Measurements from ENCODE around the gene TENM4. TPM values are rescaled to one million over a fixed set of nuclear protein-coding genes. Genes with fewer than 3 reads are reported as not detected.

TENM4 gene
- total RNA-seq, 1 donor: 10.4 TPM

DNA sequence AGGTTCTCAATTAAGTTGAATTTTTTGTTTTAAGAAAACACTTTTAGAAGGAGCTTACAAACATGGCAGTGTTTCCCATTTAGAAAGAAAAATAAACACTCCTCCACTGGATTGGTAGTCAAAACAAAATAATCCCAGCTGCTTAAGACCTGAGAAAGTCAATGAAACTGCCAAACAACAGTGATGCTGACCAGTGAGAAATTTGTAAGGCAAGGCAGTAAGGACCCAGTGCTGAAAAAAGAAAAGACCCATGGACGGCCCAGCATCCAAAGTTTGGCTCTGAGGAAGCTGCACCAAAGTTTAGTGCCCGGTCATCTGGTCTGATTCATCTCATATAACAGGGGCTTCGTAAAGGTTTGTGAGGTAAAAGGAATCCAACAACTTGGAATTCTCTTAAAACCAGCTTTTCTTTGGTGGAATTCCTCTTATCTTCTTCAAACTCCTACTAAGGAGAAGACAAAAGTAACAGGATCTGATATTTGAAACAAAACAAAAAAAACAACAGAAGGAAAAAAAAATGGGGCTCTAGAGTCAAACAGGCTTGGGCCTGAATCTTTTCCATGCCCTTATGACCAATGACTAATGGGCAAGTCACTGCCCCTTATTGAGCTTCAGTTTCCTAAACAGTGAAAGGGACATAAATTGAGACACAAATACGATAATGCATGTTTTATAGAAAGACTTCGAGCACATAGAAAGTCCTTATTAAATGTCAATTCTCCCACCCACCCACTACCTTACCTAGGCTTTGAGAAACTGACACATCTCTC, 483.2 kb downstream of the TENM4 start:
- no peak overlapping the region for H3K4me3 ChIP-seq (ENCODE audit: low read depth, low read length)
- peak; percentile 79 for DNase-seq (ENCODE audit: low read depth)
- TF ChIP-seq, protein P1, sequence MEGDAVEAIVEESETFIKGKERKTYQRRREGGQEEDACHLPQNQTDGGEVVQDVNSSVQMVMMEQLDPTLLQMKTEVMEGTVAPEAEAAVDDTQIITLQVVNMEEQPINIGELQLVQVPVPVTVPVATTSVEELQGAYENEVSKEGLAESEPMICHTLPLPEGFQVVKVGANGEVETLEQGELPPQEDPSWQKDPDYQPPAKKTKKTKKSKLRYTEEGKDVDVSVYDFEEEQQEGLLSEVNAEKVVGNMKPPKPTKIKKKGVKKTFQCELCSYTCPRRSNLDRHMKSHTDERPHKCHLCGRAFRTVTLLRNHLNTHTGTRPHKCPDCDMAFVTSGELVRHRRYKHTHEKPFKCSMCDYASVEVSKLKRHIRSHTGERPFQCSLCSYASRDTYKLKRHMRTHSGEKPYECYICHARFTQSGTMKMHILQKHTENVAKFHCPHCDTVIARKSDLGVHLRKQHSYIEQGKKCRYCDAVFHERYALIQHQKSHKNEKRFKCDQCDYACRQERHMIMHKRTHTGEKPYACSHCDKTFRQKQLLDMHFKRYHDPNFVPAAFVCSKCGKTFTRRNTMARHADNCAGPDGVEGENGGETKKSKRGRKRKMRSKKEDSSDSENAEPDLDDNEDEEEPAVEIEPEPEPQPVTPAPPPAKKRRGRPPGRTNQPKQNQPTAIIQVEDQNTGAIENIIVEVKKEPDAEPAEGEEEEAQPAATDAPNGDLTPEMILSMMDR (IDR thresholded peaks at IDR 0.05; ENCODE audit: insufficient read depth, low read depth, low read length): no peak

DNA sequence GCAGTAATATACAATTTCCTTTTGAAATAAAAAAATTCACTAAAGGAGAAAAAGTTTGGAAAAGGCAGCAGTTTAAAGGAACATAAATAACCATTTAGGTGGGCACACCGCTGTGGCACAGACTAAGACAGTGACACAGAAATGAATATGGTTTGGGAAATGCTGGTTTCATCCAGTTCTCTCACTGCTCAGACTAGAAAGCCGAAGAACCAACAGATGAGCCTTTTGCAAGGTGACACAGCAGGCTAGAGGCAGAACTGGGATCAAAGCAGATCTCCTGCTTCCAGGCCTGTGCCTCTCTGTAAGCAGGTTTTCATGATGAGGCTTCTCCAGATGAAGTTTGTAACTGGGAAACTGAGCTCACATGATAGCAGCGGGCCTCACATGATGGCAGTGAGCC, 486.1 kb downstream of the TENM4 start:
- no peak overlapping the region for H3K4me3 ChIP-seq (ENCODE audit: low read depth, low read length)
- no peak for DNase-seq (ENCODE audit: low read depth)
- TF ChIP-seq, protein P1 (IDR thresholded peaks at IDR 0.05; ENCODE audit: insufficient read depth, low read depth, low read length): no peak

DNA sequence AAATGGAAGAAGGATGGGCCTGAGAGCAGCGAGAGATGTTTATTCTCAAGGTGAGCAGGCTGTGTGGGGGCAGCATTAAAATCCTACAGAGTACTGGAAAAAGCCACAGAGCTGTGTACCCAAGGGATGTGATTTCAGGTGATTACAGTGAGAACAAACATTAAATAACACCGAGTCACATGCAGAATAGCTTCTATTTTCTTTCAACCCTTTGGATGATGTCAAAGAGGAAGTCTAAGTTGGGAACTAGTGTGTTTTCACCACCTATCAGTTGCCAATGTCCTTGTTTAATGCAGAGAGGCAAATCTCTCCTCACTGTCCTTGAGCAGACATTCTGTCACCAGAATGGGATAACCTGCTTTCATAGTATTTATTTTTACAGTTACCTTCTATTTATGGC, 486.6 kb downstream of the TENM4 start:
- no peak for DNase-seq (ENCODE audit: low read depth)

DNA sequence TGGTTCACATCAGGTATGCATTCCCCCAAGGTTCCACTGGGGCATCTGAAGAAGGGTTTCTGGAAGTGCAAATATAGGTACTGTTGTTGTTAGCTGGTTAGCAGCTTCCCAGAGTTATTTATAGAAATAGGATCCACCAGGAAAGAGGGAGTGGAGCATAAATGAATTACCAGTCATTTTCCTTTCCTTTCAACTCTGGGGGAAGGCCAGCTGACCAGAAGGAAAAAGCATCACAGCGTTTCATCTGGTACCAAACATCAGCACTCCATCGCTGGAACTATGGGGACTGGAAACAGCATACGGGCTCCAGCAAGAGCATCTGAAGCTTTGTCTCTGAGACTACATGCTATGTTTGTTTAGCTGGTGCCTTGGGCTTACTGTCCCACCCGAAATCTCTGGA, 487.9 kb downstream of the TENM4 start:
- DNase-seq (ENCODE audit: low read depth): no peak
- TF ChIP-seq, protein P1 (IDR thresholded peaks at IDR 0.05; ENCODE audit: insufficient read depth, low read depth, low read length): no peak
- H3K4me3 ChIP-seq (ENCODE audit: low read depth, low read length): no peak overlapping the region

More for the DNA sequence above, 486.6 kb downstream of the TENM4 start:
- no peak overlapping the region for H3K4me3 ChIP-seq (ENCODE audit: low read depth, low read length)
- TF ChIP-seq, protein P1 (IDR thresholded peaks at IDR 0.05; ENCODE audit: insufficient read depth, low read depth, low read length): no peak

DNA sequence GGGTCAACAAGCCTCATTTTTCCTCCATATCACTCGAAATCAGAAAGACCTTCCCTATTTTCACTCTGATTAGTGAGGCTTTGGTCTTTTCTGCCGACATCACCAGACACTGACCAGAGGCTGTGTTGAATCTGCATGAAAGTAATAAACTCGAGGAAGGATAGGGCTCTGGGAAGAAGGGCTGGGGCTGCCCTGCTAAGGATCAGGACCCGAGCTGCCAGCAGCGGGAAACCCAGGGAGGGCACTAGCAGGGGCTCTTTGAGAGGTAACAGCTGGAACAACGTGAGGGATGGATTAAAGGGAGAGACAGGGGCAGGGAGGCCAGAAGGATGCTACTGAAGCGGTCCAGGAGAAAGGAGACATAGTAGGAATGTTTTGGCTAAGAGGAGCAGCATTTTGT, 488.7 kb downstream of the TENM4 start:
- TF ChIP-seq, protein P1 (IDR thresholded peaks at IDR 0.05; ENCODE audit: insufficient read depth, low read depth, low read length): no peak
- no peak for DNase-seq (ENCODE audit: low read depth)
- H3K4me3 ChIP-seq (ENCODE audit: low read depth, low read length): no peak overlapping the region

DNA sequence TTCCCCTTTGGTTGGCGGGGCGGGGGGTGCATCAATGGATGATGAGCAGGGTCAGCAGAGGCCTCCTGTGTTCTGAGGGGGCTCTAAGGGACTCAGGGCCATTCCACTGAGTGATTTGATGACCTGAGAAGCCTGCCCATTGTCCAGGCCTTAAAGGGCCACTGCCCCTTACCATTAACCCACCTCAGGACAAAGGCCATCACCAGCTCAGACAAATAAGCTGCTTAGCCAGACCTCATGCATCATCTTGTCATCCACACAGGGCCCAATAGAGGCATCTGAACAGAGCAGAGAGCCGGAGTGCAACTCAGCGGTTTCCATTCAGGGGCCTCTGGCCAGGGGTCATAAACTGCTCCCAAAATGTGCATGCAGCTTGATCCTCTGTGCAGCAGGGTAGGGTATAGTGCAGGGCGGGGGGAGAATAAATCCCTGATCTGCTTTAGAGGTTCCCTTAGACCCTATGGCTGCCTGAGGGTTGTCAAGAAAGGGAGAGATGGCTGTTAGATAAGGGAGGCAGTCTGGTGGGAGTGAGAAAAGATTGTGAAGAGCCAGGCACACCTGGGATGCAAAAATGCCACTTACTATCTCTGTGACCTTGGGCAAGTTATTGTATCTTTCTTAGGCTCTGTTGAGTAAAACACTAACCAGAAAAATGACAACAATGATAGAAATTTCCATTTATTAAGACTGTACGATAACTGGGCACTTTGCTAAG, 490.7 kb downstream of the TENM4 start:
- TF ChIP-seq, protein P1 (IDR thresholded peaks at IDR 0.05; ENCODE audit: insufficient read depth, low read depth, low read length): no peak

More for the DNA sequence above, 490.7 kb downstream of the TENM4 start:
- no peak for DNase-seq (ENCODE audit: low read depth)
- H3K4me3 ChIP-seq (ENCODE audit: low read depth, low read length): no peak overlapping the region
